SH-SY5Y (cell line): ENCODE data around the gene PMEPA1.

ENCODE experiments used
- GATA2 ChIP-seq: IDR thresholded peaks from 2 replicates; pipeline ENCODE4 v1.6.1; 2011; ENCODE audit warnings: mild to moderate bottlenecking, low read depth, low read length
- GATA3 ChIP-seq: IDR thresholded peaks from 2 replicates; pipeline ENCODE4 v1.6.1; 2011; ENCODE audit warnings: low read depth, mild to moderate bottlenecking, low read length, moderate library complexity

DNA sequence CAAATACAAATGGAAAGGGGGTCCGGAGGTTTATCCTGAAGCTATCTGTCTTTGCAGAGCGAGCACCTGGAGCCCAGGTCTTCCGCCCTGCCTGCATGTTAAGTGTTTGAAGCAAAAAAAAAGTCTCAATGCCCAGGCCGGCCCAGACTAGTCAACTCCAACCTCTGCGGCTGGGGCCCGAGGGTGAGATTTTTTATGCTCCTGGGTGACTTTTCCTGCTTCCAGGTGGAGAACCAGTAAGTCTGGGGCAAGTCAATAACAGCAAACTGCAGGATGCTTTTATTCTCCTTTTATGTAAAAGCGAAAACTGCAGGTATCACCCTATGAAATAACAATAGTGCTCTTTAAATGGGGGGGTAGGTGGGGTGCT, 87.6 kb downstream of the PMEPA1 start:
- TF ChIP-seq GATA3: no peak
- no peak for TF ChIP-seq GATA2
